ENCODE measurements around the gene RAB10. TPM values are rescaled to one million over a fixed set of nuclear protein-coding genes. Genes with fewer than 3 reads are reported as not detected.

The RAB10 gene
- total RNA-seq (61.3 TPM), polyA plus RNA-seq (72.9 TPM)
- long read RNA-seq, donor 1, transcript RAB10-201 (6 exons, 3,535 nt) = major isoform, 5 of 5 reads
- long read RNA-seq, donor 1, partial matches to known transcripts = 0 of 5 reads
- long read RNA-seq, donor 1, other reads (novel, unspliced or antisense) = 0 of 5 reads
- long read RNA-seq, donor 2, transcript RAB10-201 (6 exons, 3,535 nt) = major isoform, 71 of 112 reads
- long read RNA-seq, donor 2, partial matches to known transcripts = 41 of 112 reads
- long read RNA-seq, donor 2, other reads (novel, unspliced or antisense) = 0 of 112 reads
- long read RNA-seq, donor 3, transcript RAB10-201 (6 exons, 3,535 nt) = major isoform, 51 of 80 reads
- long read RNA-seq, donor 3, partial matches to known transcripts = 29 of 80 reads
- long read RNA-seq, donor 3, other reads (novel, unspliced or antisense) = 0 of 80 reads
- long read RNA-seq, donor 4, transcript RAB10-201 (6 exons, 3,535 nt) = major isoform, 18 of 35 reads
- long read RNA-seq, donor 4, partial matches to known transcripts = 17 of 35 reads
- long read RNA-seq, donor 4, other reads (novel, unspliced or antisense) = 0 of 35 reads
- long read RNA-seq, donor 5, transcript RAB10-201 (6 exons, 3,535 nt) = major isoform, 56 of 92 reads
- long read RNA-seq, donor 5, partial matches to known transcripts = 36 of 92 reads
- long read RNA-seq, donor 5, other reads (novel, unspliced or antisense) = 0 of 92 reads
- long read RNA-seq, donor 6, transcript RAB10-201 (6 exons, 3,535 nt) = major isoform, 39 of 50 reads
- long read RNA-seq, donor 6, partial matches to known transcripts = 11 of 50 reads
- long read RNA-seq, donor 6, other reads (novel, unspliced or antisense) = 0 of 50 reads
- long read RNA-seq, donor 7, transcript RAB10-201 (6 exons, 3,535 nt) = major isoform, 36 of 157 reads
- long read RNA-seq, donor 7, partial matches to known transcripts = 84 of 157 reads
- long read RNA-seq, donor 7, other reads (novel, unspliced or antisense) = 36 of 157 reads
- long read RNA-seq, donor 8, transcript RAB10-201 (6 exons, 3,535 nt) = major isoform, 15 of 22 reads
- long read RNA-seq, donor 8, partial matches to known transcripts = 7 of 22 reads
- long read RNA-seq, donor 8, other reads (novel, unspliced or antisense) = 0 of 22 reads
- long read RNA-seq, donor 9, transcript RAB10-201 (6 exons, 3,535 nt) = major isoform, 18 of 32 reads
- long read RNA-seq, donor 9, partial matches to known transcripts = 14 of 32 reads
- long read RNA-seq, donor 9, other reads (novel, unspliced or antisense) = 0 of 32 reads
- long read RNA-seq, donor 10, transcript RAB10-201 (6 exons, 3,535 nt) = major isoform, 26 of 41 reads
- long read RNA-seq, donor 10, partial matches to known transcripts = 15 of 41 reads
- long read RNA-seq, donor 10, other reads (novel, unspliced or antisense) = 0 of 41 reads

- Histone ChIP-seq H3K4me1 (ENCODE audit: control insufficient read depth in 2 of 2, insufficient read depth in 2 of 2, low read length in 2 of 2) (peaks cover 12 to 14% of the 10 kb centered on the region in 2 donors), H3K36me3 (ENCODE audit: control insufficient read depth in 2 of 2, insufficient read depth in 2 of 2, low read length in 1 of 2) (peaks cover 0 to 3% of the 10 kb centered on the region in 2 donors), H3K27me3 (ENCODE audit: control insufficient read depth in 2 of 2, insufficient read depth in 1 of 2, low read length in 1 of 2) (no peaks in the 10 kb centered on the region), H3K4me3 (ENCODE audit: low read length in 2 of 2) (peak within 1 kb of the TSS; percentile 95 to 99), H3K9me3 (ENCODE audit: control insufficient read depth in 2 of 2, insufficient read depth in 1 of 2, low read length in 1 of 2) (peaks cover 0 to 5% of the 10 kb centered on the region in 2 donors), H3K27ac (ENCODE audit: low read depth in 1 of 2, low read length in 1 of 2) (peak within 1 kb of the TSS; percentile 95 to 96)
- peak; percentile 88 to 99 (median 97) for DNase-seq (ENCODE audit: low read depth in 6 of 9, low spot score in 9 of 9)
- WGBS = under 1% methylated on average over 93 of the region's 94 CpGs
Observed at GRCh38 chr2:26033818-26034636, at the start of gene RAB10. RAB10 (plus strand) TSS chr2:26034084; CDS start chr2:26034609, 525 bp downstream.

- Histone ChIP-seq H3K27ac (ENCODE audit: low read depth in 1 of 2, low read length in 1 of 2) (no peak overlapping the region), H3K9me3 (ENCODE audit: control insufficient read depth in 2 of 2, insufficient read depth in 1 of 2, low read length in 1 of 2) (no peaks in the 10 kb centered on the region), H3K4me1 (ENCODE audit: control insufficient read depth in 2 of 2, insufficient read depth in 2 of 2, low read length in 2 of 2) (no peaks in the 10 kb centered on the region), H3K36me3 (ENCODE audit: control insufficient read depth in 2 of 2, insufficient read depth in 2 of 2, low read length in 1 of 2) (no peaks in the 10 kb centered on the region), H3K4me3 (ENCODE audit: low read length in 2 of 2) (no peak overlapping the region), H3K27me3 (ENCODE audit: control insufficient read depth in 2 of 2, insufficient read depth in 1 of 2, low read length in 1 of 2) (no peaks in the 10 kb centered on the region)
- WGBS = 97% methylated on average over 9 of the region's 9 CpGs
- no peak for DNase-seq (ENCODE audit: low read depth in 6 of 9, low spot score in 9 of 9)
Observed at GRCh38 chr2:25988134-25988533, 45.8 kb upstream of the RAB10 start.

GRCh38 chr2:25989154-25989553 lies 44.7 kb upstream of the RAB10 start:
- Histone ChIP-seq H3K4me1 (ENCODE audit: control insufficient read depth in 2 of 2, insufficient read depth in 2 of 2, low read length in 2 of 2) (no peaks in the 10 kb centered on the region), H3K27ac (ENCODE audit: low read depth in 1 of 2, low read length in 1 of 2) (no peak overlapping the region), H3K9me3 (ENCODE audit: control insufficient read depth in 2 of 2, insufficient read depth in 1 of 2, low read length in 1 of 2) (no peaks in the 10 kb centered on the region), H3K36me3 (ENCODE audit: control insufficient read depth in 2 of 2, insufficient read depth in 2 of 2, low read length in 1 of 2) (no peaks in the 10 kb centered on the region), H3K27me3 (ENCODE audit: control insufficient read depth in 2 of 2, insufficient read depth in 1 of 2, low read length in 1 of 2) (no peaks in the 10 kb centered on the region), H3K4me3 (ENCODE audit: low read length in 2 of 2) (no peak overlapping the region)
- WGBS = 93% methylated on average over 4 of the region's 4 CpGs
- no peak for DNase-seq (ENCODE audit: low read depth in 6 of 9, low spot score in 9 of 9)

- H3K4me1 ChIP-seq (ENCODE audit: control insufficient read depth in 2 of 2, insufficient read depth in 2 of 2, low read length in 2 of 2) = no peaks in the 10 kb centered on the region
- no peaks in the 10 kb centered on the region for H3K27me3 ChIP-seq (ENCODE audit: control insufficient read depth in 2 of 2, insufficient read depth in 1 of 2, low read length in 1 of 2)
- no peaks in the 10 kb centered on the region for H3K9me3 ChIP-seq (ENCODE audit: control insufficient read depth in 2 of 2, insufficient read depth in 1 of 2, low read length in 1 of 2)
- H3K4me3 ChIP-seq (ENCODE audit: low read length in 2 of 2) = no peak overlapping the region
- H3K36me3 ChIP-seq (ENCODE audit: control insufficient read depth in 2 of 2, insufficient read depth in 2 of 2, low read length in 1 of 2) = no peaks in the 10 kb centered on the region
- WGBS = 66% methylated on average over 3 of the region's 3 CpGs
- no peak for DNase-seq (ENCODE audit: low read depth in 6 of 9, low spot score in 9 of 9)
- no peak overlapping the region for H3K27ac ChIP-seq (ENCODE audit: low read depth in 1 of 2, low read length in 1 of 2)
Observed at GRCh38 chr2:25991965-25992364, 41.9 kb upstream of the RAB10 start.

GRCh38 chr2:25992556-25992955 lies 41.3 kb upstream of the RAB10 start:
- H3K36me3 ChIP-seq (ENCODE audit: control insufficient read depth in 2 of 2, insufficient read depth in 2 of 2, low read length in 1 of 2) = no peaks in the 10 kb centered on the region
- no peak overlapping the region for H3K4me3 ChIP-seq (ENCODE audit: low read length in 2 of 2)
- H3K4me1 ChIP-seq (ENCODE audit: control insufficient read depth in 2 of 2, insufficient read depth in 2 of 2, low read length in 2 of 2) = no peaks in the 10 kb centered on the region
- H3K27me3 ChIP-seq (ENCODE audit: control insufficient read depth in 2 of 2, insufficient read depth in 1 of 2, low read length in 1 of 2) = no peaks in the 10 kb centered on the region
- no peak overlapping the region for H3K27ac ChIP-seq (ENCODE audit: low read depth in 1 of 2, low read length in 1 of 2)
- WGBS = 96% methylated on average over 8 of the region's 8 CpGs
- H3K9me3 ChIP-seq (ENCODE audit: control insufficient read depth in 2 of 2, insufficient read depth in 1 of 2, low read length in 1 of 2) = no peaks in the 10 kb centered on the region
- no peak for DNase-seq (ENCODE audit: low read depth in 6 of 9, low spot score in 9 of 9)

- Histone ChIP-seq H3K27ac (ENCODE audit: low read depth in 1 of 2, low read length in 1 of 2) (no peak overlapping the region), H3K4me1 (ENCODE audit: control insufficient read depth in 2 of 2, insufficient read depth in 2 of 2, low read length in 2 of 2) (no peaks in the 10 kb centered on the region), H3K36me3 (ENCODE audit: control insufficient read depth in 2 of 2, insufficient read depth in 2 of 2, low read length in 1 of 2) (no peaks in the 10 kb centered on the region), H3K9me3 (ENCODE audit: control insufficient read depth in 2 of 2, insufficient read depth in 1 of 2, low read length in 1 of 2) (no peaks in the 10 kb centered on the region), H3K4me3 (ENCODE audit: low read length in 2 of 2) (no peak overlapping the region), H3K27me3 (ENCODE audit: control insufficient read depth in 2 of 2, insufficient read depth in 1 of 2, low read length in 1 of 2) (no peaks in the 10 kb centered on the region)
- no peak for DNase-seq (ENCODE audit: low read depth in 6 of 9, low spot score in 9 of 9)
- 95% methylated on average over 5 of the region's 5 CpGs for WGBS
Observed at GRCh38 chr2:25993049-25993448, 40.8 kb upstream of the RAB10 start.

- no peaks in the 10 kb centered on the region for H3K36me3 ChIP-seq (ENCODE audit: control insufficient read depth in 2 of 2, insufficient read depth in 2 of 2, low read length in 1 of 2)
- H3K9me3 ChIP-seq (ENCODE audit: control insufficient read depth in 2 of 2, insufficient read depth in 1 of 2, low read length in 1 of 2) = no peaks in the 10 kb centered on the region
- H3K27me3 ChIP-seq (ENCODE audit: control insufficient read depth in 2 of 2, insufficient read depth in 1 of 2, low read length in 1 of 2) = no peaks in the 10 kb centered on the region
- no peak overlapping the region for H3K4me3 ChIP-seq (ENCODE audit: low read length in 2 of 2)
- 98% methylated on average over 15 of the region's 15 CpGs for WGBS
- H3K27ac ChIP-seq (ENCODE audit: low read depth in 1 of 2, low read length in 1 of 2) = no peak overlapping the region
- no peaks in the 10 kb centered on the region for H3K4me1 ChIP-seq (ENCODE audit: control insufficient read depth in 2 of 2, insufficient read depth in 2 of 2, low read length in 2 of 2)
- no peak for DNase-seq (ENCODE audit: low read depth in 6 of 9, low spot score in 9 of 9)
Observed at GRCh38 chr2:25994509-25994908, 39.4 kb upstream of the RAB10 start.

GRCh38 chr2:25996844-25997243 lies 37.0 kb upstream of the RAB10 start:
- DNase-seq (ENCODE audit: low read depth in 6 of 9, low spot score in 9 of 9) = no peak
- 93% methylated on average over 1 of the region's 1 CpG for WGBS
- H3K27ac ChIP-seq (ENCODE audit: low read depth in 1 of 2, low read length in 1 of 2) = no peak overlapping the region
- H3K4me1 ChIP-seq (ENCODE audit: control insufficient read depth in 2 of 2, insufficient read depth in 2 of 2, low read length in 2 of 2) = peaks cover 0 to 2% of the 10 kb centered on the region in 2 donors
- no peaks in the 10 kb centered on the region for H3K27me3 ChIP-seq (ENCODE audit: control insufficient read depth in 2 of 2, insufficient read depth in 1 of 2, low read length in 1 of 2)
- H3K36me3 ChIP-seq (ENCODE audit: control insufficient read depth in 2 of 2, insufficient read depth in 2 of 2, low read length in 1 of 2) = no peaks in the 10 kb centered on the region
- H3K9me3 ChIP-seq (ENCODE audit: control insufficient read depth in 2 of 2, insufficient read depth in 1 of 2, low read length in 1 of 2) = no peaks in the 10 kb centered on the region
- H3K4me3 ChIP-seq (ENCODE audit: low read length in 2 of 2) = no peak overlapping the region

All from thymus (tissue), 14 donors.